HG03342 (cell line): ENCODE data around the gene KLHL4.
"Not testable (repeated sequence)": the region's sequence is repeated elsewhere in the genome, so short reads cannot be mapped to it uniquely, and the experiment has no call there.

ENCODE experiments used
- ATAC-seq: cut with Tn5 transposase; IDR thresholded peaks from one replicate; pipeline ENCODE4 v1.9.1; 2021; ENCODE audit warnings: mild to moderate bottlenecking, moderate library complexity; ENCODE audit not compliant: unreplicated experiment

The KLHL4 gene

DNA sequence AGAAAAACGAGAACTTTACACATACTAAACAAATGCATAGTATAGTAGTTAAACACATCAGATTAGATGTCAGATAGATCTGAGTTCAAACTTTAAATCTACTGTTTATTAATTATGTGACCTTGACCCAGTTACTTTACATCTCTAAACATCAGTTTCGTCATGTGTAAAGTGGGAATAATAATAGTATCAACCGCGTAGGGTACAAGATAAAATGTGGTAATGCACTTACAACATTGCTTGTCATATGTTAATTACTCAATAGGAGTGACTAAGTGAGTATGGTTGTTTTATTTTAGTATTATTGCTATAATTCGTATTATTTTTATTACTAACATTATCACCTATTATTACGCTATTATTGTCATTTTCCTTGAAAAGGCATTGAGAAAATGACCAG, 144.2 kb downstream of the KLHL4 start:
- no peak for ATAC-seq

DNA sequence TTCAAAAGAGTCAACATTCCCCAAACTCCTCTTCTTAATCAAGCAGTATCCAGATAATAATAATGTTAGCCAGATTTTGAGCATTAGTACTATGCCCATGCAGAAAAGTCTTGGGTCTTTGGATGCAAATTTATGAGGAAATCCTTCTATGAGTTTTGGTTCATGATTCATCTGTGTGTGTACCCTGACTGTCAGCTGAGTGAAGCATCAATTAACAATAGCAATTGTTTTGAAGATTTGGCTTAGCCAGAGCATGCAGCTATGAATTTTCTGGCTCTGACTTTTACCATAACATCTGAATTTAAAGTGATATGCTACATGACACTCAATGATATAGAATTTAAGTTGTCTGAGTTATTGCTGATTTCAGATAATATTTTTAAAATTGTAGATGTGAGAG, 145.8 kb downstream of the KLHL4 start:
- ATAC-seq = no peak

DNA sequence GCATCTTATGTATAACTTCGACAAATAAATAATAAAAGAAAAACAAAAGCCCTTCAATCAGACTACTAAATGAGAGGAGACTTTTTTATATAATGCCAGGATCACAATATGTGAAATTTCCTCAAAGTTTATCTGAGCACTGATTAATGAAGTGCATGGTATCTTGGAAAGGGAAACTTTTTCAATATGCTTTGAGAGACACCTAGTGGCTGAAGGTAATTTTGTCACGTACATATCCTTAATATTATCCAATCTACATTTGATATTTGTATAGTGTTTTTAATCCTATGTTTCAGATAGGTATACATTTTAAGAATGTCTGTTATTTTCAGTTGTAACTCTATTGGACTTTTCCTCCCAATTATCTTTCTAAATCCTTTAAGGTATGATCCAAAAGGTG, 146.8 kb downstream of the KLHL4 start:
- ATAC-seq = no peak

DNA sequence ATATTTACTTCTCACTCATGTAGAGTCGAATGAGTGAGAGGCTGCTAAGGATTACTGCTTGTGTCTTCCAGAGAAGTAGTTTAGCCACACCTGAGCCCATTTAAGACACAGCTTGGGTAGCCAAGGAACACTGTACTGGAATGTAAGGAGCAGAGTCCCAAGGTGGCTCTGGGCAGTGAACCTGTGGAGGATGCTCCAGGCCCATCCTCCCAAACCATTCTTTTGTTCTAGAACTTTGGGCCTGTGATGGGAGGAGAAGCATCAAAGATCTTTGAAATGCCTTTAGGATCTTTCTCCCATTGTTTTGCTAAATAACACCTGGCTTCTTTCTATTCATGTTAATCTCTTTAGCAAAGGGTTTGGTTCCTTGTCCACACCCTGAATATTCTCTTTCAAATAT, 162.2 kb downstream of the KLHL4 start:
- ATAC-seq = no peak

DNA sequence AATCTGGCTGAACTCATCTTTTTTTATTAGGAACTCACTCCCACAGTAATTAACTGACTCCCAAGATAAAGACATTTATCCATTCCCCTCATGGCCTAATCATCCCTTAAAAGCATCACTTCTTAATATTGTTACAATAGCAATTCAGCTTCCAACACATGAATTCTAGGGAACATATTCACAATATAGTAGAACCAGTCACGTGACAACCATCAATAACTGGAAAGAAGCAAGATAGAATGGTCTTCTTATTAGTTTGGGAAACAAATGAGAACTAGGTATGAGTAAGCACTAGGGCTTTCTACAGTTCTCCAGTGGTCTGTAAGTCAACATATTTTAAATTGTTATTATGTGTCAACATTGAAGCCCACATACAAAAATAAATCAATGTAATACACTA, 170.1 kb downstream of the KLHL4 start:
- no peak for ATAC-seq

DNA sequence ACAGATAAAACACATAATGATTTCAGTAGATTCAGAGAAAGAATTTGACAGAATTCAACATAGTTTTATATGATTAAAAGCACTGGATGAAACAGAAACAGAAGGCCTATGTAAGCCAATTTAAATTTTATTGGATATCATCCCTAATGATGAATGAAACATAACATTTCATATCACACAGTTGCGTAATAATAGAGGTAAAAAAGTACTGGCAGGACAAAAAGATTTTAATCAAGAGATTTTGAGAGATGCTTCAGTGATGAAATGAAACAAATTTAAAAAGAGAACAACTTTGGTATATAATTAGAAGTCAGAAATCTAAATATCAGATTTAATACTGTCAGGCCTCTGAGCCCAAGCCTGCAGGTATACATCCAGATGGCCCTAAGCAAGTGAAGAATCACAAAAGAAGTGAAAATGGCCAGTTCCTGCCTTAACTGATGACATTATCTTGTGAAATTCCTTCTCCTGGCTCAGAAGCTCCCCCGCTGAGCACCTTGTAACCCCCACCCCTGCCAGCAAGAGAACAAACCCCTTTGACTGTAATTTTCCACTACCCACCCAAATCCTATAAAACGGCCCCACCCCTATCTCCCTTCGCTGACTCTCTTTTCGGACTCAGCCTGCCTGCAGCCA, 170.6 kb downstream of the KLHL4 start:
- not testable (repeated sequence) for ATAC-seq

DNA sequence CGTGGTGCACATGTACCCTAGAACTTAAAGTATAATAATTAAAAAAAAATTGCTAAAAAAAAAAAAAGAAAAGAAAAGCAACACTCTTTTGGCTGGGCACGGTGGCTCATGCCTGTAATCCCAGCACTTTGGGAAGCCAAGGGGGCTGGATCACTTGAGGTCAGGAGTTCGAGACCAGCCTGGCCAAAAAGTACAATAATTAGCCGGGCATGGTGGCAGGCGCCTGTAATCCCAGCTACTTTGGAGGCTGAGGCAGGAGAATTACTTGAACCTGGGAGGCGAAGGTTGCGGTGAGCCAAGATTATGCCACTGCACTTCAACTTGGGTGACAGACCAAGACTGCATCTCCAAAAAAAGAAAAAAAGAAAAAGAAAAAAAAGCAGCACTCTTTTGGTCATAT, 171.6 kb downstream of the KLHL4 start:
- not testable (repeated sequence) for ATAC-seq

DNA sequence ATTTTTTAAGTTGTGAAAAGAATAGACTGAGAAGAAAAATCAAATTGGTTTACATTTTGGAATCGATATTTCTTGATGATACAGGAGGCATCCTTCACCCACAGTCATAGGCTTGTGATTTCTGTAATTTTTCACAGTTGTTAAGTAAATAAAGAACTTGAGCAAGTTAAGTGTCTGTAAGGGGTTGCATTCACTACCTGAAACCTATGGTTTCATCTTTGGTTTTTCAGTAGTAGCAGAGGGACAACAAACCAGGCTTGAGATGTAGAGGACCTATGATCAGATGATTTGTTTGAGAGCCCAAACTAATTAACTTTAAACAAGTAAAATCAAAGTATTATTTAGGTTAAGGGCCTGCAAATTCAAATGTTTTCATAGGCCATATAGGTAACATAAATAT, 175.6 kb downstream of the KLHL4 start:
- no peak for ATAC-seq

DNA sequence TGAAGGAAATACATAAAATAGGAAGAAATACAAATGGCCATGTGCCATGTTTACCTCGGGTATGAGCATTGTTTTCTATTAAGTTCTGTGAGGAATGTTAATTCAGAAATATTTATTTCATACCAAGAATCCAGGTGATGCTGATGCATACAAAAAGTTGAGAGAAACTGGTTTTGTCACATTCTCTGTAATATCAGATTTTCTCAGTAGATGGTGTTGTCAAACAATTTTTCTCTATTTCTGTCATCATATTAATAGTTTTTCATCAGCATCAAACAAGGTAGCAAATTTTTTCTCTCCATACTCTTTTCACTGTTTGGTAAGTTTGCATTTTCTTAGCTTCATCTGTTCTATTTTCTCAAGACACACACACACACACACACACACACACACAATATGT, 179.8 kb downstream of the KLHL4 start:
- ATAC-seq = no peak

DNA sequence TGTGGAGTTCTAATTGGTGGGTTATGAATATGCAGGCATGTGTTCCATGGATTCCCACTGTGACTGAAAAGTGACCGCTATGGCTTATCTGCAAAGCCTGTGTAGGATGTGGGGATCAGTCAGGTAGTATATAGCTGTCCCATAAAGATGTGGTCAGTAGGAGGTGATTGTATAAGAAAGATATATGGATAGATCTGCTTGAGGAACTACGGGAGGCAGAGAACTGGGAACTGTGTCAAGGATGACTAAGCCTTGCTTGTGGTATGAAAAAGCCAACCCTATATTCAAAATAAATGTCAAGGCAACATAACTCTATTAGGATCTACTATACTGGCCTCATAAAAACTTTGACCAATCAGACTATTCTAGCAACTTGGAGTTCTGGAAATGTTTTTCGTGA, 185.2 kb downstream of the KLHL4 start:
- ATAC-seq = no peak

DNA sequence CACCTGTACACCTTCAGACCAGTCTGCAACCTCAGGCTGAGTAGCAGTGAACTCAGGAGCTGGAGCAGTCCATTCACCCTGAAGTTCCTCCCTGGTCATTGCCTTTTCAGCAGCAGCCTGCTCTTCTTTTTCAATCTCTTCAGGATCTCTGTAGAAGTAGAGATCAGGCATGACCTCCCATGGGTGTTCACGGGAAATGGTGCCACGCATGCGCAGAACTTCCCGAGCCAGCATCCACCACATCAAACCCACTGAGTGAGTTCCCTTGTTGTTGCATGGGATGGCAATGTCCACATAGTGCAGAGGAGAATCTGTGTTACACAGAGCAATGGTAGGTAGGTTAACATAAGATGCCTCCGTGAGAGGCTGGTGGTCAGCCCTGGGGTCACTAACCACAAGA, 185.9 kb downstream of the KLHL4 start:
- ATAC-seq = not testable (repeated sequence)

DNA sequence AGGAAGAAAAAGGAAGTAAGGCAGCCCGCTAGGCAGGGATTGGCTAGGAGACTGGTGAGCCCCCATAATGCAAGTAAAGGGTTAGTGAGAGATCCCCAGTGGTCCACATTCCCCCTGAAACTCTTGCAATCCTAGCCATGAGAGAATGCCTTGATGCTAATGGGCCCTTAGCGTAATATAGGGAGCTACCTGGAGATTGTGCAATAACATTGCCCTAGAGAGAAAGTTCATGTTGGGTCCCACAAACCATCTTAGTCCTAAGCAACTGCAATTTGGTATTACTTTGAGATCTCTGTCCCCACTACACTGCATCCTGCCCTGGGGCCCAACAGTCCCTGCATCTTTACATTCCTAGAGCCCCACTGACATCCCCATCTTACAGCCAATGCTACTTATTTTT, 188.5 kb downstream of the KLHL4 start:
- no peak for ATAC-seq

DNA sequence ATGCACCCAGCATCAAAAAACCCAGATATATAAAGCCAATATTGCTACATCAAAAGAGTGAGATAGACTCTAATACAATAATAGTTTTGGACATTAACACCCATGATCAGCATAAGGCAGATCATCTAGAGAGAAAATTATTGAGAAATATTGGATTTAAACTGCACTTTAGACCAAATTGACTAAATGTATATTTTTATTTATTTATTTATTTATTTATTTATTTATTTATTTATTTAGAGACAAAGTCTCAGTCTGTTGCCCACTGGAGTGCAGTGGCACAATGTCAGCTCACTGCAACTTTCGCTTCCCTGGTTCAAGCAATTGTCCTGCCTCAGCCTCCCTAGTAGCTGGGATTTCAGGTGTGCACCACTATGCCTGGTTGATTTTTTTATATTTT, 193.0 kb downstream of the KLHL4 start:
- ATAC-seq = no peak
